SHP77 treated with DMSO at 0.1 percent for 48 hours (cell line): ENCODE data around the gene SULT2A1.
"Not testable (repeated sequence)": the region's sequence is repeated elsewhere in the genome, so short reads cannot be mapped to it uniquely, and the experiment has no call there.

Source experiments
- DNase-seq: peaks from one replicate; lab custom pipeline; 2025; lab: John Stamatoyannopoulos, UW

SULT2A1 gene

GRCh38 chr19:47860602-47861297 is 25.4 kb downstream of the SULT2A1 start:
- DNase-seq: no peak

- DNase-seq: not testable (repeated sequence)
These were observed 26.3 kb downstream of the SULT2A1 start for GRCh38 chr19:47859838-47860237.

- not testable (repeated sequence) for DNase-seq
These were observed 27.3 kb downstream of the SULT2A1 start, which contains the start of gene TPRX2 for GRCh38 chr19:47858646-47859285. Gene TPRX2 (plus strand): TSS chr19:47859235. CDS start chr19:47859247, 12 bp downstream.

- not testable (repeated sequence) for DNase-seq
These were observed 27.9 kb downstream of the SULT2A1 start for GRCh38 chr19:47858231-47858630.

GRCh38 chr19:47854459-47854858 is 31.7 kb downstream of the SULT2A1 start:
- no peak for DNase-seq

GRCh38 chr19:47853003-47853402 is 33.1 kb downstream of the SULT2A1 start:
- DNase-seq: no peak

- DNase-seq: no peak
These were observed 37.2 kb downstream of the SULT2A1 start for GRCh38 chr19:47848823-47849473.

- DNase-seq: no peak
These were observed 37.7 kb downstream of the SULT2A1 start for GRCh38 chr19:47848425-47848822.

GRCh38 chr19:47842941-47843340 is 43.2 kb downstream of the SULT2A1 start:
- no peak for DNase-seq

GRCh38 chr19:47839913-47840312 is 46.2 kb downstream of the SULT2A1 start:
- no peak for DNase-seq

- no peak for DNase-seq
These were observed 46.7 kb downstream of the SULT2A1 start for GRCh38 chr19:47839411-47839810.

GRCh38 chr19:47836038-47836437 is 50.1 kb downstream of the SULT2A1 start:
- DNase-seq: no peak

GRCh38 chr19:47832723-47833122 is 53.4 kb downstream of the SULT2A1 start:
- no peak for DNase-seq

- no peak for DNase-seq
These were observed 59.3 kb downstream of the SULT2A1 start for GRCh38 chr19:47826800-47827199.

GRCh38 chr19:47824396-47824795 is 61.7 kb downstream of the SULT2A1 start:
- no peak for DNase-seq

GRCh38 chr19:47821460-47822020 is 64.6 kb downstream of the SULT2A1 start, which contains the start of gene CRX:
Gene CRX (plus strand): TSS chr19:47821937. CDS start chr19:47834444, 12,507 bp downstream.
- DNase-seq: no peak
